Measurements from ENCODE around the gene MYLK4.

MYLK4 gene

GRCh38 chr6:2616811-2617210, 133.9 kb downstream of the MYLK4 start:
- Histone ChIP-seq H3F3A (ENCODE audit: control insufficient read depth, insufficient read depth) (no peaks in the 10 kb centered on the region), H3K4me3 (ENCODE audit: low read length) (no peak overlapping the region), H4K20me1 (ENCODE audit: control insufficient read depth, insufficient read depth, low read depth, low read length) (no peaks in the 10 kb centered on the region), H3K27me3 (ENCODE audit: control insufficient read depth, low read length) (peaks cover 21% of the 10 kb centered on the region), H3K9me3 (ENCODE audit: control insufficient read depth, insufficient read depth, low read length) (no peaks in the 10 kb centered on the region), H3K79me2 (ENCODE audit: control insufficient read depth, low read length) (no peaks in the 10 kb centered on the region), H3K4me1 (ENCODE audit: control insufficient read depth, low read length) (no peaks in the 10 kb centered on the region), H3K27ac (ENCODE audit: low read depth, low read length) (no peak overlapping the region), H3K4me2 (ENCODE audit: low read length) (no peak overlapping the region), H3K9me2 (replicated peaks; ENCODE audit: control insufficient read depth, low read length) (no peaks in the 10 kb centered on the region), H3K36me3 (ENCODE audit: control insufficient read depth, low read length) (no peaks in the 10 kb centered on the region)
- TF ChIP-seq EZH2phosphoT487 (IDR thresholded peaks at IDR 0.05; ENCODE audit: borderline replicate concordance, low read length): no peak
- TF ChIP-seq, protein P1, sequence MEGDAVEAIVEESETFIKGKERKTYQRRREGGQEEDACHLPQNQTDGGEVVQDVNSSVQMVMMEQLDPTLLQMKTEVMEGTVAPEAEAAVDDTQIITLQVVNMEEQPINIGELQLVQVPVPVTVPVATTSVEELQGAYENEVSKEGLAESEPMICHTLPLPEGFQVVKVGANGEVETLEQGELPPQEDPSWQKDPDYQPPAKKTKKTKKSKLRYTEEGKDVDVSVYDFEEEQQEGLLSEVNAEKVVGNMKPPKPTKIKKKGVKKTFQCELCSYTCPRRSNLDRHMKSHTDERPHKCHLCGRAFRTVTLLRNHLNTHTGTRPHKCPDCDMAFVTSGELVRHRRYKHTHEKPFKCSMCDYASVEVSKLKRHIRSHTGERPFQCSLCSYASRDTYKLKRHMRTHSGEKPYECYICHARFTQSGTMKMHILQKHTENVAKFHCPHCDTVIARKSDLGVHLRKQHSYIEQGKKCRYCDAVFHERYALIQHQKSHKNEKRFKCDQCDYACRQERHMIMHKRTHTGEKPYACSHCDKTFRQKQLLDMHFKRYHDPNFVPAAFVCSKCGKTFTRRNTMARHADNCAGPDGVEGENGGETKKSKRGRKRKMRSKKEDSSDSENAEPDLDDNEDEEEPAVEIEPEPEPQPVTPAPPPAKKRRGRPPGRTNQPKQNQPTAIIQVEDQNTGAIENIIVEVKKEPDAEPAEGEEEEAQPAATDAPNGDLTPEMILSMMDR (IDR thresholded peaks at IDR 0.05; ENCODE audit: low read depth, low read length, poor library complexity, severe bottlenecking): no peak

GRCh38 chr6:2615251-2615650, 135.5 kb downstream of the MYLK4 start:
- Histone ChIP-seq H3K9me2 (replicated peaks; ENCODE audit: control insufficient read depth, low read length) (no peaks in the 10 kb centered on the region), H3K27ac (ENCODE audit: low read depth, low read length) (no peak overlapping the region), H3K4me3 (ENCODE audit: low read length) (no peak overlapping the region), H3F3A (ENCODE audit: control insufficient read depth, insufficient read depth) (no peaks in the 10 kb centered on the region), H3K9me3 (ENCODE audit: control insufficient read depth, insufficient read depth, low read length) (no peaks in the 10 kb centered on the region), H3K27me3 (ENCODE audit: control insufficient read depth, low read length) (peaks cover 26% of the 10 kb centered on the region), H4K20me1 (ENCODE audit: control insufficient read depth, insufficient read depth, low read depth, low read length) (no peaks in the 10 kb centered on the region), H3K36me3 (ENCODE audit: control insufficient read depth, low read length) (no peaks in the 10 kb centered on the region), H3K79me2 (ENCODE audit: control insufficient read depth, low read length) (no peaks in the 10 kb centered on the region), H3K4me1 (ENCODE audit: control insufficient read depth, low read length) (no peaks in the 10 kb centered on the region), H3K4me2 (ENCODE audit: low read length) (no peak overlapping the region)
- TF ChIP-seq EZH2phosphoT487 (IDR thresholded peaks at IDR 0.05; ENCODE audit: borderline replicate concordance, low read length): no peak
- TF ChIP-seq, protein P1 (IDR thresholded peaks at IDR 0.05; ENCODE audit: low read depth, low read length, poor library complexity, severe bottlenecking): no peak

DNA sequence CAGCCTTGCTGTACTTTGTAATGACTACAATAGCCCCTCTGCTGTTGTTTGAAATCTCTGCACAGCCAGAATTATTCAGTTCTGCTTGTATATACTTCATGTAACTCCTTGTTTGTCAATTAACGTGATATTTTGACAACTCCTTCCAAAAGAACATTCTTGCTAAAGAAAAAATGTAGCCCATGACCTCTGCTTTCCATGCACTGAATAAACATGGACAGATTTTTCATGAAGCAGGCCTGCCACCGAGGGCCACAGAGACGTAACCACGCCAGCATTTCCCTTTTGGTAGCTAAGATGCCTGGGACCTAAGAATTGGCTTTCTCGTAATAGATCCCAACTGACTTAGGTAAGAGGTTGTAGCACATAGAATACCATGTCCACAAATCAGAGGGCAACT, 135.9 kb downstream of the MYLK4 start:
- H3K4me1 ChIP-seq (ENCODE audit: control insufficient read depth, low read length): no peaks in the 10 kb centered on the region
- no peaks in the 10 kb centered on the region for H3K9me2 ChIP-seq (replicated peaks; ENCODE audit: control insufficient read depth, low read length)
- TF ChIP-seq EZH2phosphoT487 (IDR thresholded peaks at IDR 0.05; ENCODE audit: borderline replicate concordance, low read length): no peak
- TF ChIP-seq, protein P1 (IDR thresholded peaks at IDR 0.05; ENCODE audit: low read depth, low read length, poor library complexity, severe bottlenecking): no peak

GRCh38 chr6:2614155-2614554, 136.6 kb downstream of the MYLK4 start:
- Histone ChIP-seq H3K27ac (ENCODE audit: low read depth, low read length) (no peak overlapping the region), H3K4me1 (ENCODE audit: control insufficient read depth, low read length) (no peaks in the 10 kb centered on the region), H3K79me2 (ENCODE audit: control insufficient read depth, low read length) (no peaks in the 10 kb centered on the region), H4K20me1 (ENCODE audit: control insufficient read depth, insufficient read depth, low read depth, low read length) (no peaks in the 10 kb centered on the region), H3F3A (ENCODE audit: control insufficient read depth, insufficient read depth) (no peaks in the 10 kb centered on the region), H3K4me2 (ENCODE audit: low read length) (no peak overlapping the region), H3K9me2 (replicated peaks; ENCODE audit: control insufficient read depth, low read length) (no peaks in the 10 kb centered on the region), H3K9me3 (ENCODE audit: control insufficient read depth, insufficient read depth, low read length) (no peaks in the 10 kb centered on the region), H3K36me3 (ENCODE audit: control insufficient read depth, low read length) (no peaks in the 10 kb centered on the region), H3K4me3 (ENCODE audit: low read length) (no peak overlapping the region), H3K27me3 (ENCODE audit: control insufficient read depth, low read length) (peaks cover 22% of the 10 kb centered on the region)
- TF ChIP-seq, protein P1 (IDR thresholded peaks at IDR 0.05; ENCODE audit: low read depth, low read length, poor library complexity, severe bottlenecking): no peak
- no peak for TF ChIP-seq EZH2phosphoT487 (IDR thresholded peaks at IDR 0.05; ENCODE audit: borderline replicate concordance, low read length)

More for the DNA sequence above, 135.9 kb downstream of the MYLK4 start:
- Histone ChIP-seq H3K79me2 (ENCODE audit: control insufficient read depth, low read length) (no peaks in the 10 kb centered on the region), H3K27ac (ENCODE audit: low read depth, low read length) (no peak overlapping the region), H3F3A (ENCODE audit: control insufficient read depth, insufficient read depth) (no peaks in the 10 kb centered on the region), H3K4me3 (ENCODE audit: low read length) (no peak overlapping the region), H3K27me3 (ENCODE audit: control insufficient read depth, low read length) (peaks cover 24% of the 10 kb centered on the region), H3K9me3 (ENCODE audit: control insufficient read depth, insufficient read depth, low read length) (no peaks in the 10 kb centered on the region), H4K20me1 (ENCODE audit: control insufficient read depth, insufficient read depth, low read depth, low read length) (no peaks in the 10 kb centered on the region), H3K4me2 (ENCODE audit: low read length) (no peak overlapping the region), H3K36me3 (ENCODE audit: control insufficient read depth, low read length) (no peaks in the 10 kb centered on the region)
